ENCODE results near the gene SMYD2.

DNA sequence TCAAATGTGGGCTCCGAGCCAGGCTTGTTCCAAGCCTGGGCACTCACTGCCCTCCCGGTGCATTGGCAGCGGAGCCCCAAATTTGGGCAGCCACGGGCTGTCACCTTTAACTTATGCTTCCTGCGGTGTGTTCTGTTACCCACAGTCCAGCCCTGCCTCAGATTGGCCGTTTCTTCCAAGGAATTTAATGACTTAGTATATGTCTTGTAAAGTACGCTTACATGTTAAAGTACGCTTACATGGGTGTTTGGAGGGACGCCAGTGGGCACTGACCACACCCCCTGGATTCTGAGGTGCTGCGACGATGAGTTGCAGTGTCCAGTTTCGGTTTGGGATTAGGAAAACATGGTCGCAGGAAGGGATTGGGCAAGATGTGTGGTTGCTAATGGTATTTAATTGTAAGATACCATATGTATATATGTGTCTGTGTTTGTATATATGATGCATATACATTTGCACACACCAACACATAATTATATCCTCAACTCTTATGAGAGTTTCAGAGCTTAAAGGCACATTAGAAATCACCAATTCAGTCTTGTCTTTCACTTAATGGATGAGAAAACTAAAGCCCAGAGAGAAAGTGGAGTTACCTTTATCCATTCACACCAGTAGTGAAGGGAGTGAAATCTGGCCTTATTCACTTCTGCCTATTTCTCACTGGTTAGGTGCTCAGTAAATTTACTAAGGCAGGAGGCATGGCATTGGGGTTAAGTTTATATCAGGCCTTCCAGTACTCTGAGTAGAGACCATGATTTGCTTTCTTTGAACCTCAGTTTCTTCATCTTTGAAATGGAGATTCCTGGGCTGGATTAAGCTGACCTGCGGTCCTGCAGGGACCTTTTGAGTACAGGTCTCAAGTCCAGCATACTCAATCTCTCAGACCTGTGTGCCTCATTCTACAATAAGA is 1.0 kb downstream of the SMYD2 start:
- TF ChIP-seq POLR2A (IDR thresholded peaks at IDR 0.05) (no peak), EP300 (IDR thresholded peaks at IDR 0.05) (no peak), POLR2AphosphoS5 (IDR thresholded peaks at IDR 0.05) (no peak)
- TF ChIP-seq, protein P1, sequence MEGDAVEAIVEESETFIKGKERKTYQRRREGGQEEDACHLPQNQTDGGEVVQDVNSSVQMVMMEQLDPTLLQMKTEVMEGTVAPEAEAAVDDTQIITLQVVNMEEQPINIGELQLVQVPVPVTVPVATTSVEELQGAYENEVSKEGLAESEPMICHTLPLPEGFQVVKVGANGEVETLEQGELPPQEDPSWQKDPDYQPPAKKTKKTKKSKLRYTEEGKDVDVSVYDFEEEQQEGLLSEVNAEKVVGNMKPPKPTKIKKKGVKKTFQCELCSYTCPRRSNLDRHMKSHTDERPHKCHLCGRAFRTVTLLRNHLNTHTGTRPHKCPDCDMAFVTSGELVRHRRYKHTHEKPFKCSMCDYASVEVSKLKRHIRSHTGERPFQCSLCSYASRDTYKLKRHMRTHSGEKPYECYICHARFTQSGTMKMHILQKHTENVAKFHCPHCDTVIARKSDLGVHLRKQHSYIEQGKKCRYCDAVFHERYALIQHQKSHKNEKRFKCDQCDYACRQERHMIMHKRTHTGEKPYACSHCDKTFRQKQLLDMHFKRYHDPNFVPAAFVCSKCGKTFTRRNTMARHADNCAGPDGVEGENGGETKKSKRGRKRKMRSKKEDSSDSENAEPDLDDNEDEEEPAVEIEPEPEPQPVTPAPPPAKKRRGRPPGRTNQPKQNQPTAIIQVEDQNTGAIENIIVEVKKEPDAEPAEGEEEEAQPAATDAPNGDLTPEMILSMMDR (IDR thresholded peaks at IDR 0.05) = no peak

Data from stomach (tissue), 4 donors.